Activated T-cell treated with anti-CD3 and anti-CD28 coated beads, Interleukin-2, amount 50 U/mL, for 4 hours (primary cell): ENCODE results near the gene TNFAIP3. TPM values are rescaled to one million over a fixed set of nuclear protein-coding genes. Genes with fewer than 3 reads are reported as not detected.

Experiments
- ATAC-seq, 2 donors: fragments of 200-7000 bp; cut with Tn5 transposase; one replicate each; pipeline ENCODE4 v1.10.0; 2021
- DNase-seq: peaks from one replicate; pipeline ENCODE4 v3.0.0-alpha.2; 2020
- H3K27me3 Mint-ChIP-seq: one replicate; pipeline ENCODE4 v1.8.0; 2021; ENCODE audit warnings: low read depth, mixed read lengths
- H3K36me3 Mint-ChIP-seq: one replicate; pipeline ENCODE4 v1.8.0; 2022; ENCODE audit warnings: mixed read lengths; ENCODE audit not compliant: insufficient read depth
- H3K4me1 Mint-ChIP-seq: one replicate; pipeline ENCODE4 v1.8.0; 2021; ENCODE audit warnings: low read depth, mixed read lengths
- H3K4me3 Mint-ChIP-seq: one replicate; pipeline ENCODE4 v1.8.0; 2021; ENCODE audit warnings: mild to moderate bottlenecking, moderate library complexity, mixed read lengths
- H3K9me3 Mint-ChIP-seq: one replicate; pipeline ENCODE4 v1.8.0; 2021; ENCODE audit warnings: mixed read lengths
- total RNA-seq, 3 donors: library from RNA; stranded (reverse); gene quantifications; one replicate each; pipeline ENCODE4 v1.2.1, GENCODE V29; 2021

Gene TNFAIP3
- total RNA-seq, 3 donors from 2014 or later: 254 to 441 (median 334) TPM

DNA sequence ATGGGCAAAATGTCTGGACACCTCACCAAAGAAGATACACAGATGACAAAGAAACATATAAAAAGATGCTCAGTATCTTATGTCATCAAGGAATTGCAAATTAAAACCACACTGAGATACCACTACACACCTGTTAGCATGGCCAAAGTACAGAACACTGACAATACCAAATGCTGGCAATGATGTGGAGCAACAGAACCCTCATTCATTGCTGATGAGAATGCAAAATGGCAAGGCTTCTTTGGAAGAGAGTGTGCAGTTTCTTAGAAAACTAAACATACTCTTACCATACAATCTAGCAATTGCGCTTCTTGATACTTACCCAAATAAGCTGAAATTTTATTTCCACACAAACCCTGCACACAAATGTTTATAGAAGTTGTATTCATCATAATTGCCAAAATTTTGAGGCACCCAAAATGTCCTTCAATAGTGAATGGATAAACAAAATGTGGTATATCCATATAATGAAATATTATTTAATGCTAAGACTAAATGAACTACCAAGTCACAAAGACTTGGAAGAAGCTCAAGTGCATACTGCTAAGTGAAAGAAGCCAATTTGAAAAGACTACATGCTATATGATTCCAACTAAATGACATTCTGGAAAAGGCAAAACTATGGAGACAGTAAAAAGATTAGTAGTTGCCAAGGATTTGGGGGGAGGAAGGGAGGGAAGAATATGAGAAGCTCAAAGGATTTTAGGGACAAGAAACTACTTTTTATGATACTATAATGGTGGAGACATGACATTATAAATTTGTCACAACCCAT lies 50.7 kb downstream of the TNFAIP3 start:
- ATAC-seq (no peak), DNase-seq (no peak)
- H3K27me3 Mint-ChIP-seq: no peaks in the 10 kb centered on the region
- H3K36me3 Mint-ChIP-seq: peaks cover 2% of the 10 kb centered on the region
- peaks cover 8% of the 10 kb centered on the region for H3K4me1 Mint-ChIP-seq
- peaks cover 5% of the 10 kb centered on the region for H3K9me3 Mint-ChIP-seq
- no peak overlapping the region for H3K4me3 Mint-ChIP-seq

DNA sequence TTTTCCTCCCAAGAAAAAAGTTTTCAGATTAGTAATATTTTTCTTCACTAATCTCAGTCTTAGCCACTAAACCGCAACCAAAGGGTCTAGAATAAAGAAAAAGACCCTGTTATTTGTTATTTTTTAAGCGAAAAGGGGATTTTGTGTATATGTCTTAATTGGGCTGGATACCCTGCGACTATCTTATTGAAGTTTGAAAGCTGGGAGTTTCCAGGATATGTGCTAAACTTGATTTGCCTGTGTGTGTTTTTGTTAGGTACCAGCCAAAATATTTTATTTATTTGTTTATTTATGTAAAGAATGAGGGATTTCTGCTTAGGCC lies 52.4 kb downstream of the TNFAIP3 start:
- peaks cover 8% of the 10 kb centered on the region for H3K4me1 Mint-ChIP-seq
- H3K4me3 Mint-ChIP-seq: no peak overlapping the region
- no peak for ATAC-seq
- no peaks in the 10 kb centered on the region for H3K36me3 Mint-ChIP-seq
- H3K27me3 Mint-ChIP-seq: no peaks in the 10 kb centered on the region
- no peaks in the 10 kb centered on the region for H3K9me3 Mint-ChIP-seq
- DNase-seq: no peak

DNA sequence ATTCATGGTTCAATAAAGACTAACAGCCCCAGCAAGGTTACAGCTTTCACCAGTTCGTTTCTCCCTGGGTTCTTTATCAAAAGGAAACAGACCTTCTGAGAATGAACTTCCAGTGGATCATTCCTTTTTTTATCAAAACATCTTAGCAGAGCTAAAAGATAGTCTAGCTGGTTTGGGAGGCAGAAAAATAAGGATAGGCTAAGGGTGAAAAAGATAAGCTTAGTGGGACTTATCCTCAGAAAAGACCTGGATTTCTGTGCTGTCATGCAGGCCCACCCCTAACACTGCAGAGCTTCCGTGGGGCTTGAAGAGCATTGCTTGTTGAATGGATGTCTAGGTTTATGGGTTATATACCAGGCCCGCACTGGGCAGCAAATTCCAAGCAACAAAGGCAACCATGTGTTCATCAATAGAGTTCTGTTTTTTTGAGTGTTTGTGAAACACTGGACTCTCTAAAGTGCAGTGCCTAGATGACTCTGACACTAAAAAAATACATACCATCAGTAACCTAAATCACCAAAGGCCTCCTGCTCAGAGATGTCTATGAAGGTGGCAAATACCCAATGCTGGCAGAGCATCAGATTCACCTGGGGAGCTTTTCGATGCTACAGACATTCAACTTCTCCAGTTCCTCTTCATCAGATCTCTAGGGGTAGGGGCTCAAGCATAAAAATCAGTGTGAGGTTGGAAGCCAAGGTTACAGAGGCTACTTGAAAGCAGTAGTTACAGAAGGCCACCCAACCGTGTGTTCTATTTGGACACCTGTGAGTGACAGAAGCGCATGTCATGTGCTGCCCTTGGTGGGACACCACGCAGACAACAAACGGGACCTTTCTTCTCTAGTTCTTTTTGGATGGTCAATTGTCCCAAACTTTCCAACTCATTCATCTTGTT lies 53.0 kb downstream of the TNFAIP3 start:
- H3K27me3 Mint-ChIP-seq: no peaks in the 10 kb centered on the region
- H3K4me3 Mint-ChIP-seq: no peak overlapping the region
- H3K36me3 Mint-ChIP-seq: no peaks in the 10 kb centered on the region
- no peak for DNase-seq
- no peaks in the 10 kb centered on the region for H3K9me3 Mint-ChIP-seq
- H3K4me1 Mint-ChIP-seq: peaks cover 11% of the 10 kb centered on the region
- no peak for ATAC-seq

DNA sequence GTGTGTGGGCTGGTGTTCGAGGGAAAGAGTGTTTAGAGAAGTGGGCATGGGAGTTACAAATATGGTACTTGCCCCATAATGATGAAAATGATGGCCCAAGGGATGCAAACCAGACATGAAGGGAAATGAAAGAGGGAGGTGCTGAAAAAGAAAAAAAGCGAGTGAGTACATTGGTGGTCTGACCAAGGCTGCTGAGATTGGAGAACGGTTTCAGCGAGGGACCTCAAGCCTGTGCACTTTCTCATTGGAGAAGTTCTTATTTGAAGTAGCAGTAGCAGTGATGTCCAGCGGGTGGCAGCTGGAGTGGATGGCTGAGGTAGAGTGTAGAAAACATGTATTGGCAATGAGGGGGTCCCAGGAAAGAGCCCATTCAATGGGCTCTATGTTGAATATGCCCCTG lies 54.8 kb downstream of the TNFAIP3 start:
- no peaks in the 10 kb centered on the region for H3K36me3 Mint-ChIP-seq
- peaks cover 25% of the 10 kb centered on the region for H3K4me1 Mint-ChIP-seq
- no peaks in the 10 kb centered on the region for H3K27me3 Mint-ChIP-seq
- no peaks in the 10 kb centered on the region for H3K9me3 Mint-ChIP-seq
- no peak overlapping the region for H3K4me3 Mint-ChIP-seq
- DNase-seq (no peak), ATAC-seq (no peak)

DNA sequence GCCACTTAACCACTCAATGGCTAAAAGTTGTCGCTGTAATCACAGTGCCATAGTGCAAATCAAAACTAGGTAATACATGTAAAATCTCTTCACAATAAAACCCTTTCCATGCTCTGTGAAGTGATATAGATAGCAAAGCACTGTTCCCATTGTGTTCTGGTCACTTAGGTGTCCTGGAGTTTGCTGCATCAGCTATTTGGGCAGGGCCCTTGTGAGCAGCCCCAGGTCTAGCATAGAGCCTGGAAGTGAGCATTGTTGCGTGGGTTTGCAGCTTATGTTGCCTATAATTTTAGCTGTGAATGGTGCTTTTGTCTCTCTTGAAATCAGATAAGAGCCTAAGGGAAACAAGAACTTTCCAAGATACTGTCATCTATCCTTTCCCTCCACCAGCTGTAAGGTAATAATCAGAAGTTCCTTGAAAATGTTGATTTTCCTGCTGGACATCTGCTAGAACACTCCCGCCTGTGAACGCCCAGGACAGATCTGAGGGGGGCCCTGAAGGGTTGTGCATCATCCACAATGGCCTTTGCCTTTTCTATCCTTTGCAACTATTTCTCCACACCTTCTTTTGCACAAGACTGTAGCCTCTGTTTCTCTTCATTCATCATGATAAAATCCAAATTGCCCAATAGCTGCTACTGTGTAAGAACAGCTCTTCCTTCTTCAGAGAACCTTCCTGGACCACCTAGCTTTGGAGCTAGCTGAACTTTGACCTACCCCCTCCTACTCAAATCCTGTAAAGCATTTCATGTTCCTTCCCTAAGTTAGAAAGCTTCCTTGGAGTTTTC lies 57.0 kb downstream of the TNFAIP3 start:
- H3K27me3 Mint-ChIP-seq: no peaks in the 10 kb centered on the region
- no peaks in the 10 kb centered on the region for H3K36me3 Mint-ChIP-seq
- no peak for ATAC-seq
- peaks cover 47% of the 10 kb centered on the region for H3K4me1 Mint-ChIP-seq
- DNase-seq: no peak
- no peak overlapping the region for H3K4me3 Mint-ChIP-seq
- no peaks in the 10 kb centered on the region for H3K9me3 Mint-ChIP-seq

DNA sequence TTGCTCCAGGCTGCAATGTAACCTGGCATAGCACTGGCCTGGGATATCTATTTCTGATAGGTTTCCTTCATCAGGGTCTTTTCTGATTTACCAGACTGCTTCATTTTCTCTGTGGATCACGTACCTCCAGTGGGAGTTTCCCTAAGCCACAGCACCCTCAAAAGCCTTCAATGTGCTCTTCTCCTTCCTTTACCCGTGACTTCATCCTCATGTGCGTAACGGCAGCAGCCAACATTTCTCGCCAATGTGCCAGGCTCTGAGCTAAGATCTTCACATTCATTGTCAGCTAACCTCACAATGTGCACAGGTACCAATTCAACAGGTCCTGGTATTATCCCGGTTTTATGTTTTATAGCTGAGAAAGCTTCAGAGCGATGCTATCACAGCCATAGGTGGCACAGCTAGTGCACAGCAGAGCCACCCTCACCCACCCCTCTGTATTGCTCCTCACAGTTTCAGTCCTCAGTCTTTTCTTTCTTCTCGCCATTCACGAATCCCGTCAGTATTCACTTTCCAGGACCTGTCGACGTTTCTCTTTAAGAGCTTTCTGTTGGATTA lies 58.2 kb downstream of the TNFAIP3 start:
- Mint-ChIP-seq H3K4me3 (no peak overlapping the region), H3K36me3 (no peaks in the 10 kb centered on the region), H3K4me1 (peaks cover 50% of the 10 kb centered on the region), H3K27me3 (no peaks in the 10 kb centered on the region), H3K9me3 (no peaks in the 10 kb centered on the region)
- DNase-seq (no peak), ATAC-seq (no peak)

DNA sequence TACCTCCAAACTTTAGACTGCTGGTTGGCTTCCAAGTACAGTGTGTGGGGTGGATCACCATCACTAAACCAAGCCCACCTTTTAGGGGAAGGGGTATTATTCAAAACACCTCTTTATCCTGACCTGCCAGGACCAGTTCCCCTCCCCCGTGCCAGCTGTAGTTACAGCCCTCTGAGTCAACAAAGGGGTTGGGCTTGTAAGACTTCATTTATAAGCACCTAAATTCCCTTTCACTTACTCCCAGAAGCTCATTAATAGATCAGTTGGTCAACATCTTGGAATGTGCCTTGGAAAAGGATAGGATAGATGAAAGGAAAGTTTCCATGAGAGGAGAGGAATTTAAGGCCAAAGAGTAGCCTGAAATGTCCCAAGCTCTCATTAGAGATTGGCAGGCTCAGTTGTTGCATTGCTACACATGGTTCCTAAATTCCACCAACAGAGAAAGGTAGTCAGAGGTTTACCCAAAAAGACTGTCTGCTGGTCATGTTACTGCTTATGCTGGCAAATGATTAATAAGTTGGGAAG lies 59.2 kb downstream of the TNFAIP3 start:
- ATAC-seq (no peak), DNase-seq (peak; percentile 25)
- no peaks in the 10 kb centered on the region for H3K36me3 Mint-ChIP-seq
- H3K4me3 Mint-ChIP-seq: no peak overlapping the region
- H3K27me3 Mint-ChIP-seq: no peaks in the 10 kb centered on the region
- H3K4me1 Mint-ChIP-seq: peaks cover 50% of the 10 kb centered on the region
- no peaks in the 10 kb centered on the region for H3K9me3 Mint-ChIP-seq

DNA sequence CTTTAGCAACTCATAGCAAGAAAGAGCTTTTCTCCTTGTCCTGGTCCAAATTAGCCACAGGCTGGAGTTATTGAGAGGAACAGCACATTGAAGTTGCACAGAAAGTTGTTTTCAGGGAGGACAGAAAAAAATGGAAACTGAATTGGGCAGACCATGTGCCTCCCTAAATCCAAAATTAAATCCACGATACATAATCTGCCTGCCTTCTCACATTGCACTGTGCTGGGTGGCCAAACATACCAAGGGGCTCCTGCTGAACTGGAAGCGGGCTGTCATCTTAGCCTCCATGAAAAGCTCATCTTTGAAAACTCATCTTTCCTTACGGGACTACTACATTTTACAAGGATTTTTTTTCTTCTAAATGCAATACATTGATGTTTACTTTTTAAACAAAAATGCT lies 59.9 kb downstream of the TNFAIP3 start:
- no peak overlapping the region for H3K4me3 Mint-ChIP-seq
- DNase-seq (no peak), ATAC-seq (no peak)
- H3K27me3 Mint-ChIP-seq: no peaks in the 10 kb centered on the region
- H3K4me1 Mint-ChIP-seq: peaks cover 46% of the 10 kb centered on the region
- H3K36me3 Mint-ChIP-seq: no peaks in the 10 kb centered on the region
- H3K9me3 Mint-ChIP-seq: no peaks in the 10 kb centered on the region

DNA sequence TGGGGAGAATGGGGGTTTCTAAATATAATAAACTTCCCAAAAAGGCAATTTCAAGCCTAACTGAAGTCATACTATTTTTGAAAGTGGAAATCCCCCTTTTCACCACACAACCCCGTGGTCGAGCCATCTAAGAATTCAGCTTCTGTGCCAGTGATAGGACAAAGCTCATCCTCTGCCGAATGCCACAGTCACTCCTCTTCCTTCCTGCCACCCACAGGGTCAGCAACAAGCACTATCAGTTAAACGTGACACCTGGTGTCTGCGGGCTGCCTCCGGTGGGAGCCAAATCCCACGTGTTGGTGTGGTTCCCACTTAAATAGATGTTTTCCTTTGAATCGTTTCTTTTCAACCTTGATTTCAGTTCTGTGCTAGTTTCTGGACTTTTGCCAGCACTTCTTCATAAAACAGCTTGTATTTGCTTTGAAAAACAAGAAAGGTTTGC lies 60.7 kb downstream of the TNFAIP3 start:
- no peaks in the 10 kb centered on the region for H3K36me3 Mint-ChIP-seq
- no peaks in the 10 kb centered on the region for H3K9me3 Mint-ChIP-seq
- DNase-seq (peak; percentile 72), ATAC-seq (peak; percentile 99)
- H3K4me3 Mint-ChIP-seq: peak overlapping the region; percentile 72
- no peaks in the 10 kb centered on the region for H3K27me3 Mint-ChIP-seq
- peaks cover 45% of the 10 kb centered on the region for H3K4me1 Mint-ChIP-seq

DNA sequence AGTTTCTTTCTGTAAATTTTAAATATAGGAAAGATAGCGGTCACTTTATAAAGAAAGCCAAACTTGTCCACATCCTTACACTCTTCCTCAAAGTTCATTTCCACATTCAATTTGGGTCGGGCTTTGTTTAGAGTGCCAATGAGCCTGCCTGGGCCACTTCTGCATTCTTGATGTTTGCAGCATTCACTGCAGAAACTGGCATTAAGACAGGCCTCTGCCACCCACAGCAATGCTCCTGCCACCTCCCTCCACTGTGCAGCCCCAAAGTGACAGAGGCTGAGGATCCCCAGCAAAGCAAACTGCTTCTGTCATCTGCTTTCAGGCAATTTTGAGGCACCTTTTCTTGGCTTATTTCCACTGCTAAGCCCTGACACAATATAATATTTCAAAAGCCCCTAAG lies 61.2 kb downstream of the TNFAIP3 start:
- ATAC-seq: peak; percentile 42 to 53
- H3K27me3 Mint-ChIP-seq: no peaks in the 10 kb centered on the region
- peak overlapping the region; percentile 72 for H3K4me3 Mint-ChIP-seq
- peak; percentile 18 for DNase-seq
- no peaks in the 10 kb centered on the region for H3K36me3 Mint-ChIP-seq
- H3K4me1 Mint-ChIP-seq: peaks cover 45% of the 10 kb centered on the region
- H3K9me3 Mint-ChIP-seq: no peaks in the 10 kb centered on the region

DNA sequence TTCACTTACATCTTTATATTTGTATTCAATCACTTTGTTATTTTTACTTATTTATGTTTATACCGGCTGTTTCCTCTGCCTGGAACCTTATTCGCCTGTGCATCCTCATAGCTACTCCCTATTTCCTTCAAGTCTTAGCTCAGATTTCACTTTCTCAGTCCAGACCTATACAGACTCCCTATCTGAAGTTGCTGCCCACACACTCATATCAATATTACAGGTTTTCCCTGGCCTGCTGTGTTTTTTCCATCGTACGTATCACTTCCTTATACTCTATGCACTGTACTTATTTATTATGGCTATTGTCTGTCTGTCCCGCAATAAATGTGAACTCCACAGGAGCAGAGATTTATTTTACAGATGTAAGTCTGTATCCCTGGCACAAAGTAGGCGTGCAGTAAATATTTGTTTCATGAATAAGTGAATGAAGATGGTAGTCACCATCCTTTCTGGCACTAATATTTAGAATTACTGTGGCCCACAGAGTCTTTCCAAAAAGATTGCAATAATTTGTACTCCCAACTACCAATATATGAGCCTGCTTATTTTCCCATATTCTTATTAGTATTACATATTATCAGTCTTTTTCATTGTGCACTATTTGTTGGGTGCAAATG lies 64.9 kb downstream of the TNFAIP3 start:
- DNase-seq (no peak), ATAC-seq (no peak)
- Mint-ChIP-seq H3K4me3 (no peak overlapping the region), H3K36me3 (no peaks in the 10 kb centered on the region), H3K9me3 (peaks cover 4% of the 10 kb centered on the region), H3K4me1 (peaks cover 26% of the 10 kb centered on the region), H3K27me3 (no peaks in the 10 kb centered on the region)
